IPS DF 6.9 (cell line): ENCODE measurements around the gene FLII.

ENCODE experiments used
- DNase-seq: peaks from one replicate; pipeline ENCODE4 v3.0.0-alpha.2; 2013; ENCODE audit warnings: low read depth, low spot score
- H3K27ac ChIP-seq: one replicate; pipeline ENCODE4 v1.5.1; 2013; ENCODE audit warnings: low read length, control low read depth
- H3K27me3 ChIP-seq: 2 replicates; pipeline ENCODE4 v1.6.1; 2013; ENCODE audit warnings: mild to moderate bottlenecking, low read length; ENCODE audit not compliant: control insufficient read depth, insufficient read depth
- H3K36me3 ChIP-seq: 2 replicates; pipeline ENCODE4 v1.6.1; 2013; ENCODE audit warnings: low read length; ENCODE audit not compliant: control insufficient read depth, insufficient read depth
- H3K4me1 ChIP-seq: 2 replicates; pipeline ENCODE4 v1.6.1; 2013; ENCODE audit warnings: low read length; ENCODE audit not compliant: control insufficient read depth, insufficient read depth
- H3K4me3 ChIP-seq: 2 replicates; pipeline ENCODE4 v1.5.1; 2013; ENCODE audit warnings: mild to moderate bottlenecking, low read length
- H3K9me3 ChIP-seq: 2 replicates; pipeline ENCODE4 v1.6.1; 2013; ENCODE audit warnings: low read length, inconsistent platforms; ENCODE audit not compliant: control insufficient read depth, insufficient read depth
- WGBS: extraction: QIAGEN DNeasy Blood & Tissue Kit; methylation state at CpG from one replicate; pipeline ENCODE4 v1.1.7; 2013; ENCODE audit warnings: mixed read lengths, missing lambda C conversion rate; ENCODE audit not compliant: insufficient read length, insufficient coverage; 5-methylcytosine and 5-hydroxymethylcytosine counted together

The FLII gene

DNA sequence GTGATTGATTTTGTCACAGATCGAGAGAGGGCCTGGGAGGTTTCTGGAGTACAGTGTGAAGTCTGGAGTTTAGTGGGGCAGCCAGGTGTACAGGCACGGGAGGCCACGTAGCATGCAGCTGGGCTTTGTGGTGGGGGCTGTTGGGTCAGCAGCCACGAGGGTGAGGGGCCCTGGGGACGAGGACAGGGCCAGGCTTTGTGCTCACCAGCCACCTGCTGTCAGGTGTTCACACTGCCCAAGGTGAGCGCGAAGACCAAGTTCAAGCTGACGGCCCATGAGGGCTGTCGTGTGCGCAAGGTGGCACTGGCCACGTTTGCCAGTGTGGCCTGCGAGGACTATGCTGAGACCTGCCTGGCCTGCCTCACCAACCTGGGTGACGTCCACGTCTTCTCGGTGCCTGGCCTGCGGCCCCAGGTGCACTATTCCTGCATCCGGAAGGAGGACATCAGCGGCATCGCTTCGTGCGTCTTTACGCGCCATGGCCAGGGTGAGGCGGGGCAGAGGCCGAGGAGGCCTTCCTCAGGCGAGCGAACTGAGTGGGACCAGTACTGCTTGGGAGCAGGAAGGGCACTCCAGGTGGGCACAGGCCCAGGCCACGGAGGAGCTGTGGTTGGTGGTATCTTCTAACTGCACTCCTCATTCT lies 17.2 kb downstream of the FLII start:
- Histone ChIP-seq H3K4me1 (peaks cover 5% of the 10 kb centered on the region), H3K4me3 (no peak overlapping the region), H3K36me3 (peaks cover 60% of the 10 kb centered on the region), H3K27me3 (no peaks in the 10 kb centered on the region), H3K9me3 (no peaks in the 10 kb centered on the region), H3K27ac (no peak overlapping the region)
- DNase-seq = no peak
- WGBS = no CpG with 5 or more reads among the region's 28 CpGs

DNA sequence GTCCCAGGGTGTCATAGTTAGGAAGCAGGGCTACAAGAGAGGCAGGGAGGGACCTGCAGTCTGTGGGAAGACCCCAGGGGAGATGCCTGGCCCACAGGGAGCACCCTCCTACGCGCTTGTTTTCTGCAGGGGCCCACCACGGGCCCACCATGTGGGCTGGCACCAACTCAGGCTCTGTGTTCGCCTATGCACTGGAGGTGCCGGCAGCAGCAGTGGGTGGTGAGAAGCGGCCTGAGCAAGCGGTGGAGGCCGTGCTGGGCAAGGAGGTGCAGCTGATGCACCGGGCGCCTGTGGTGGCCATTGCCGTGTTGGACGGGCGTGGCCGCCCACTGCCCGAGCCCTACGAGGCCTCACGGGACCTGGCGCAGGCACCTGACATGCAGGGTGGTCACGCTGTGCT lies 18.1 kb downstream of the FLII start:
- Histone ChIP-seq H3K27ac (no peak overlapping the region), H3K9me3 (no peaks in the 10 kb centered on the region), H3K4me1 (no peaks in the 10 kb centered on the region), H3K36me3 (peaks cover 60% of the 10 kb centered on the region), H3K4me3 (no peak overlapping the region), H3K27me3 (no peaks in the 10 kb centered on the region)
- no CpG with 5 or more reads among the region's 19 CpGs for WGBS
- no peak for DNase-seq

DNA sequence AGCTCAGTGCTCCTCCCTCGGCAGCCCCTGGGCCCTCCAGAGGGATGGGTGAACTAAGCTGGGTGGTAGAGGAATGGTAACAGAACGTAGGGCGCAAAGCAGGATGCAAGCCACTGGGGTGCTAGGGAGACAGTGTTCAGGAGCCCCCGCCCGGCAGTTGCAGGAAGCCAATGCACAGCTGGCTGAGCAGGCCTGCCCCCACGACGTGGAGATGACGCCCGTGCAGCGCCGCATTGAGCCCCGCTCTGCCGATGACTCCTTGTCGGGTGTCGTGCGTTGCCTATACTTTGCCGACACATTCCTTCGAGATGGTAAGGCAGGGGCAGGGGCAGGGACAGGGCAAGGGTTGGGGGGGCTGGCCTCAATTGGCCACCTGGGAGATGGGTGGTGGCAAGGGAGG lies 20.2 kb downstream of the FLII start:
- WGBS = no CpG with 5 or more reads among the region's 18 CpGs
- no peak for DNase-seq
- Histone ChIP-seq H3K27ac (no peak overlapping the region), H3K27me3 (no peaks in the 10 kb centered on the region), H3K4me3 (no peak overlapping the region), H3K4me1 (no peaks in the 10 kb centered on the region), H3K9me3 (no peaks in the 10 kb centered on the region), H3K36me3 (peaks cover 63% of the 10 kb centered on the region)

DNA sequence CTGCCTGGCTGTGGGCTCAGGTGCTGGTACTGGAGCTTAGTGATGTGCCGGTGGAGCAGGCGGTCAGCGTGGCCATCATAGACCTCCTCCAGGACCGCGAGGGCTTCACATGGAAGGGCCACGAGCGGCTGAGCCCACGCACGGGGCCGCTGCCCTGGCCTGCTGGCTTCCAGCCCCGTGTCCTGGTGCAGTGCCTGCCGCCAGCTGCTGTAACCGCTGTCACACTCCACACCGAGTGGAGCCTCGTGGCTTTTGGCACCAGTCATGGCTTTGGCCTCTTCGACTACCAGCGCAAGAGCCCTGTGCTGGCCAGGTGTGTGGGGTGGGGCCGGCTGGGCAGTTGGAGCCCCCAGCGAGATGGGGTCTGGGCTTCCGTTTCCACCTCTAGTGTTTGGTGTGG lies 21.1 kb downstream of the FLII start:
- no CpG with 5 or more reads among the region's 20 CpGs for WGBS
- Histone ChIP-seq H3K9me3 (no peaks in the 10 kb centered on the region), H3K4me3 (no peak overlapping the region), H3K4me1 (no peaks in the 10 kb centered on the region), H3K27ac (no peak overlapping the region), H3K27me3 (no peaks in the 10 kb centered on the region), H3K36me3 (peaks cover 59% of the 10 kb centered on the region)
- no peak for DNase-seq

DNA sequence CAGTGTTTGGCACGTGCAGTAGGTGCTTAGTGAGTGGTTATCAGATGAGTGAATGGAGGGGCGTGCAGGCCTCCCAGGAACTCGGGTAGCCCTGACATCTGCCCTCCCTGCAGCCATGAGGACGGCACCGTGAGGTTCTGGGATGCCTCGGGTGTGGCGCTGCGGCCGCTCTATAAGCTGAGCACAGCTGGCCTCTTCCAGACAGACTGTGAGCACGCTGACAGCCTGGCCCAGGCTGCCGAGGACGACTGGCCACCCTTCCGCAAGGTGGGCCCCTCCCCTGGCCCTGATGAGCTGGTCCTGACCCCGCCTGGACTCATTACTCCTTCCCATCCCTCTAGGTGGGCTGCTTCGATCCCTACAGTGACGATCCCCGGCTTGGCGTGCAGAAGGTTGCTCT lies 22.0 kb downstream of the FLII start:
- Histone ChIP-seq H3K36me3 (peaks cover 53% of the 10 kb centered on the region), H3K27ac (no peak overlapping the region), H3K4me3 (no peak overlapping the region), H3K27me3 (no peaks in the 10 kb centered on the region), H3K4me1 (no peaks in the 10 kb centered on the region), H3K9me3 (no peaks in the 10 kb centered on the region)
- no peak for DNase-seq
- WGBS = no CpG with 5 or more reads among the region's 18 CpGs

DNA sequence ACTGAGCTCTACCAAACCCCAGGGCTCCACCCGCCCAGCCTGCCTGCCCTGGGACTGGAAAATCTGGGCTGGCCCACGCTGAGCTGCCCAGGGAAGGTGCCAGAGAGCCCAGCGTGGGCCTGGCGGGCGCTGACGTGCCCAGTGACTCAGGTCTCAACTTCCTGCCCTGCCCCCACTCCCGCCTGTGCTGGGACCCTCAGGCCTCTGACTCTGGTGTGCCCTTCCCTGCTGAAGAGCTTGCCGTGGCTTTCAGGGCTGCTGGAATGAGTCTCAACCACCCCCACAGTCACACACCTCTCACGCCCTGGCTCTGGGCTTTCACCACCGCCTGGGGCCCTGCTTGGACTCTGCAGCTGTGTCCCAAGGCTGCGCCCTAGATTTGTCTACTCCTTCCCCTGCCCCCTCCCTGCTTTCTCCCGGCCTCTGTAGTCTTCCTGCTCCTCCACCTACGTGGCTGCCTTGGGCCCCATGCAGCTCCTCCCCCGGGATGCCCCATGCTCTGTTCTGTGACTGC lies 22.7 kb downstream of the FLII start:
- H3K27me3 ChIP-seq = no peaks in the 10 kb centered on the region
- H3K27ac ChIP-seq = no peak overlapping the region
- H3K4me1 ChIP-seq = 0 out of 2 replicates have a peak, but pooled peaks cover under 1% of the 10 kb centered on the region
- H3K4me3 ChIP-seq = no peak overlapping the region
- H3K36me3 ChIP-seq = peaks cover 48% of the 10 kb centered on the region
- no peak for DNase-seq
- no peaks in the 10 kb centered on the region for H3K9me3 ChIP-seq
- no CpG with 5 or more reads among the region's 14 CpGs for WGBS

DNA sequence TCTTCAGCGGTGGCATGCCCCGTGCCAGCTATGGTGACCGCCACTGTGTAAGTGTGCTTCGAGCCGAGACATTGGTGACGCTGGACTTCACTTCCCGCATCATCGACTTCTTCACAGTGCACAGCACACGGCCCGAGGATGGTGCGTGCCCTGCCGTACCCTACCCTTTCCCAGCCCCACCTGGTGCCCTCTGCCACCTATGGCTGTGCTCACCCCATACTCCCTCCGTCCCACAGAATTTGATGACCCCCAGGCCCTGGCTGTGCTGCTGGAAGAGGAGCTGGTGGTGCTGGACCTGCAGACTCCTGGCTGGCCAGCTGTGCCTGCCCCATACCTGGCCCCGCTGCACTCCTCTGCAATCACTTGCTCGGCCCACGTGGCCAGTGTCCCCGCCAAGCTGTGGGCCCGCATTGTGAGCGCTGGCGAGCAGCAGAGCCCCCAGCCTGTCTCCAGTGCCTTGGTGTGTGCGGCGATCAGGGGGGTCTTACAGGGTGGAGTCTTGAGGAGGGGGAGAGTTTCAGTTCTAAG lies 23.6 kb downstream of the FLII start:
- WGBS = no CpG with 5 or more reads among the region's 22 CpGs
- Histone ChIP-seq H3K36me3 (peaks cover 44% of the 10 kb centered on the region), H3K9me3 (no peaks in the 10 kb centered on the region), H3K27ac (no peak overlapping the region), H3K27me3 (no peaks in the 10 kb centered on the region), H3K4me1 (0 out of 2 replicates have a peak, but pooled peaks cover 1% of the 10 kb centered on the region), H3K4me3 (no peak overlapping the region)
- no peak for DNase-seq

DNA sequence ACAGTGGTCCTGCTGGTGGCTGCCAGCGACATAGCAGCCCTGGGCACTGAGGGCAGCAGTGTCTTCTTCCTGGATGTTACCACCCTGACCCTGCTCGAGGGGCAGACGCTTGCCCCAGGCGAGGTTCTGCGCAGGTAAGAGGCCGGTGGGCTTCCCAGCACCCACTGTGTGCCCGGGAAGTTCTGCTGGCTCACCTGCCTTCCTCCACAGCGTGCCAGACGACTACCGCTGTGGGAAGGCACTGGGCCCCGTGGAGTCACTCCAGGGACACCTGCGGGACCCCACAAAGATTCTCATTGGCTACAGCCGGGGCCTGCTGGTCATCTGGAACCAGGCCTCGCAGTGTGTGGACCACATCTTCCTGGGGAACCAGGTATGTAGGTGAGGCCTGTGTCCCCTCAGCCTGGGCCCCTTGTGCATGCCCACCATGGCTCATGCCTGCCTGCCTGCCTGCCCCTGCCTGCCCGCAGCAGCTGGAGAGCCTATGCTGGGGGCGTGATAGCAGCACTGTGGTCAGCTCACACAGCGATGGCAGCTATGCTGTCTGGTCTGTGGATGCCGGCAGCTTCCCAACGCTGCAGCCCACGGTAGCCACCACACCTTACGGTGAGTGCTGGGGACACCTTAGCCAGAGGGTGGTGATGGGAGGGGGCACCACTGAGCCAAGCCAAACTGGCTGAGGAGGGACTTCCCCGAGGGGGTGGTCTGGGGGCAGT lies 24.6 kb downstream of the FLII start:
- DNase-seq = no peak
- no peaks in the 10 kb centered on the region for H3K27me3 ChIP-seq
- WGBS = no CpG with 5 or more reads among the region's 22 CpGs
- no peaks in the 10 kb centered on the region for H3K9me3 ChIP-seq
- peaks cover 44% of the 10 kb centered on the region for H3K36me3 ChIP-seq
- H3K4me3 ChIP-seq = no peak overlapping the region
- no peak overlapping the region for H3K27ac ChIP-seq
- H3K4me1 ChIP-seq = 0 out of 2 replicates have a peak, but pooled peaks cover 1% of the 10 kb centered on the region

DNA sequence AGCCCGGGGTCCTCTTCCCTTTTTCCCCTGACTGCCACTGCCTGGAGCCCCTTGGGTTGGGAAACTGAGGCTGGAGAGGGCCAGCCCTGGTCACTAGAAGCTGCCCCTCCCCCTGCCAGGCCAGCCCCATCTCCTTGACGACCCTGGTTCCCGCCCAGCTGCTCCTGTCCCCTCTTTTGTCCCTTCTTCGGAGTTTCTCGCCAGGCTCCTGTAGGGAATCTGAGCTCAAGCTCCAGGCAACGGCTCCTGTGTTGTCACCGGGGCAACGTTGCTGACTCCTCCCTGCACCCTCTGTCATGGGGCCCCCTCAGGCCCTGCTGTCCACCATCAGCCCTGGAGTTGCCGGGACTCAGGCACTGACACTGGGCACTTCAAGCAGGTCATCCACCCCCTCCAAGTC lies 27.4 kb downstream of the FLII start:
- Histone ChIP-seq H3K36me3 (peaks cover 23% of the 10 kb centered on the region), H3K4me3 (no peak overlapping the region), H3K27me3 (no peaks in the 10 kb centered on the region), H3K4me1 (0 out of 2 replicates have a peak, but pooled peaks cover 1% of the 10 kb centered on the region), H3K27ac (no peak overlapping the region), H3K9me3 (no peaks in the 10 kb centered on the region)
- no CpG with 5 or more reads among the region's 9 CpGs for WGBS
- no peak for DNase-seq

DNA sequence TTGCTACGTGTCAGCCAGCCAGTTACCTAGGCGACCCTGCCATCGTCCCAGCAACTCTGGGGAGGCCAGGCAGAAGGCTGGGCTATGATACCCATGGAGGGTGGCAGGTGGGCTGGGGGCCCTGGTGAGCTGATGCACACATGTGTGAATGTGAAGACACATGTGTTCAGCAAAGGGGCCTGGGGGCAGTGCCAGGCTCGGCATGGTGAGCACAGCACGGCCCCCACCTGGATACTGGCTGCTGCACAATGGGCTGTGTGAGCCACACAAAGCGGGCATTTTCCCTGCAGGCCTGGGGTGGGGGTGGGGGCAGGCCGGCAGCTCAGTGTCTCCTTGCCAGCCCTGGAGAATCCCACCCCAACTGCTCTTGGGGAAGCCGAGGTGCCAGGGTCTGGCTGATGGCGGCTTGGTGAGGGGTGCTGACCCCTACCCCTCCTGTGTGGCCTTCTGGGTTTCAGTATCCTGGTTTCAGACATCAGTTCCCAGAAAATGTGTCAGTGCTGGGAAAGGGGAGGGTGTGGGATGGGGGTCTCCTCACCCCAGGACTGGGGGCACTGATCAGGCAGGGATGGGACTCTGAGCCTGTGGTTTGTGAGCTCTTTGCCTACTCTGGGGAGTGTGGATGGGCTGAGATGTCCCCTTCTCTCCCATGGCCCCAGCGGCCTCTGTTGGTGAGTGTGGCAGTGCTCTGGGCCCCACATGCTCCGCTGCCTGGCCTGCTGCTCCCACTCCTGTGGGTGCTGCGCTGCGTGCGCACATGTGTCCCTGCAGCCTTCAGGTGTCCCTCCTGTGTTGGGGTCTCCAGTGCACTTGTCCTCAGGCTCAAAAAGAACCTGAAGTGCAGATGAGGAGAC lies 28.0 kb downstream of the FLII start:
- H3K27me3 ChIP-seq = no peaks in the 10 kb centered on the region
- H3K27ac ChIP-seq = no peak overlapping the region
- peaks cover 18% of the 10 kb centered on the region for H3K36me3 ChIP-seq
- no peaks in the 10 kb centered on the region for H3K9me3 ChIP-seq
- no peak for DNase-seq
- 0 out of 2 replicates have a peak, but pooled peaks cover 1% of the 10 kb centered on the region for H3K4me1 ChIP-seq
- no peak overlapping the region for H3K4me3 ChIP-seq
- whole genome bisulfite sequencing = no CpG with 5 or more reads among the region's 14 CpGs
